Lung microvascular endothelial cell (primary cell): ENCODE data around the gene TOB1. TPM values are rescaled to one million over a fixed set of nuclear protein-coding genes. Genes with fewer than 3 reads are reported as not detected.

ENCODE experiments used
- DNase-seq, 2 donors: peaks; one replicate each; pipeline versions ENCODE4 v3.0.0 to v3.0.0-alpha.2; 2010; ENCODE audit warnings: low read depth in 2 of 2
- total RNA-seq: library from RNA; depleted of rRNA; stranded (reverse); fragments of >200 nt; gene quantifications from 2 replicates; pipeline ENCODE4 v1.2.1, GENCODE V29; 2014

Gene TOB1
- total RNA-seq, 1 donor from 2014 or later, result 3.4 TPM

- DNase-seq, result no peak
These were observed 33.8 kb downstream of the TOB1 start for GRCh38 chr17:50832267-50832863.

GRCh38 chr17:50831471-50831928 lies 34.7 kb downstream of the TOB1 start:
- DNase-seq, result no peak

GRCh38 chr17:50830994-50831393 lies 35.2 kb downstream of the TOB1 start:
- DNase-seq, result no peak

GRCh38 chr17:50830352-50830751 lies 35.8 kb downstream of the TOB1 start:
- DNase-seq, result no peak

- DNase-seq, result no peak
These were observed 36.8 kb downstream of the TOB1 start for GRCh38 chr17:50829332-50829731.

GRCh38 chr17:50828508-50829170 lies 37.5 kb downstream of the TOB1 start:
- no peak for DNase-seq

- DNase-seq, result no peak
These were observed 41.0 kb downstream of the TOB1 start for GRCh38 chr17:50825188-50825587.

GRCh38 chr17:50824429-50824828 lies 41.7 kb downstream of the TOB1 start:
- no peak for DNase-seq

- no peak for DNase-seq
These were observed 43.6 kb downstream of the TOB1 start for GRCh38 chr17:50822550-50822949.

GRCh38 chr17:50820651-50821050 lies 45.5 kb downstream of the TOB1 start:
- DNase-seq, result no peak

GRCh38 chr17:50818921-50819657 lies 47.1 kb downstream of the TOB1 start:
- no peak for DNase-seq

- no peak for DNase-seq
These were observed 47.9 kb downstream of the TOB1 start for GRCh38 chr17:50818261-50818660.

- DNase-seq, result no peak
These were observed 48.3 kb downstream of the TOB1 start for GRCh38 chr17:50817838-50818237.

GRCh38 chr17:50816771-50817751 lies 49.1 kb downstream of the TOB1 start:
- DNase-seq, result peak; percentile 28 to 32

GRCh38 chr17:50816271-50816670 lies 49.9 kb downstream of the TOB1 start:
- no peak for DNase-seq

GRCh38 chr17:50815400-50815799 lies 50.8 kb downstream of the TOB1 start:
- no peak for DNase-seq

- no peak for DNase-seq
These were observed 52.6 kb downstream of the TOB1 start for GRCh38 chr17:50813583-50813982.
